ENCODE results near the gene TTC7B. TPM values are rescaled to one million over a fixed set of nuclear protein-coding genes. Genes with fewer than 3 reads are reported as not detected.

The TTC7B gene
- total and polyA plus RNA-seq, 2 of the 13 experiments (the other 11 are each of a cell fraction or from before 2014, with no cell fraction given) = 1.3 to 3.2 TPM

DNA sequence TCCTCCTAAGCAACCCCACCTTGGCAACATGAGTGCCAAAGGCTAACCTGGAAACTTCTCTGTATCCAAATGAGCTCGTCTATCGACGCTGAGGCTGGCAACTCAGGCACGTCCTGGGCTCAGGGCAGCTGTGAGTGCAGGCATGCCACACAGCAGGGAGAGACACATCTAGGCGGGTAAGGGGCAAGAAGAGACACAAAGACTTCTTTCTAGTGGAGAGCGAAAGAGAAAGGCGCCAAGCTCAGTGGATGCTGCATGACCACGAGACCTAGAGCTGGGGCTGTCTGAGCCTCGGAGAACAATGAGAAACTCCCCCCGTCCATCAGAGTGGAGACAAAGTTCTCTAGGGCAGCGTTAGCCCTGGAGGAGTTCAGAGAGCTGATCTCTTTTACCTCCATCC, 249.0 kb downstream of the TTC7B start:
- Histone ChIP-seq H3K4me3 (replicated peaks in 1 of 3; ENCODE audit: insufficient read depth in 1 of 3, low read depth in 2 of 3, low read length in 3 of 3) (no peak overlapping the region), H3K9me3 (ENCODE audit: low read length) (no peaks in the 10 kb centered on the region), H3K79me2 (ENCODE audit: insufficient read depth, low read length) (no peaks in the 10 kb centered on the region), H3K36me3 (replicated peaks in 1 of 2; ENCODE audit: control insufficient read depth in 1 of 2, insufficient read depth in 2 of 2, low read length in 2 of 2) (no peaks in the 10 kb centered on the region), H3K27me3 (ENCODE audit: control insufficient read depth in 1 of 2, insufficient read depth in 2 of 2, low read length in 2 of 2) (peaks cover 0 to 1% of the 10 kb centered on the region in 2 experiments; a peak in 1 of 5 replicates), H3K4me1 (ENCODE audit: insufficient read depth, low read length) (no peaks in the 10 kb centered on the region), H3K27ac (ENCODE audit: extremely low read length, insufficient read depth, low read length) (no peak overlapping the region), H3K9ac (ENCODE audit: insufficient read depth, low read depth, low read length) (no peak overlapping the region), H4K20me1 (ENCODE audit: insufficient read depth, low read length) (no peaks in the 10 kb centered on the region), H3K4me2 (ENCODE audit: low read depth, low read length) (no peak overlapping the region), H2AFZ (ENCODE audit: low read length) (no peak overlapping the region)
- no peak for ATAC-seq
- POLR2A ChIA-PET = no interaction called here
- in situ Hi-C loops (cut with HindIII; ENCODE audit: extremely low pct_ligation_motif_present, low pct_unique_long_range_greater_than_20kb) = no loop called here
- no peak for FAIRE-seq
- no peak for DNase-seq (ENCODE audit: low spot score)
- CTCF ChIA-PET (ENCODE audit: low intra/inter-chr PET ratio, low total read pairs) = no interaction called here
- BruUV-seq (replicated peaks) = no TSS peak
- intact Hi-C loops (cut with micrococcal nuclease; ENCODE audit: unreplicated experiment) = no loop called here
- WGBS (ENCODE audit: low lambda C conversion rate) = 60% methylated on average over 11 of the region's 11 CpGs
- no peak for TF ChIP-seq ATAD3A (CRISPR knock-in tag; IDR thresholded peaks at IDR 0.05)
- TF ChIP-seq, protein P1, sequence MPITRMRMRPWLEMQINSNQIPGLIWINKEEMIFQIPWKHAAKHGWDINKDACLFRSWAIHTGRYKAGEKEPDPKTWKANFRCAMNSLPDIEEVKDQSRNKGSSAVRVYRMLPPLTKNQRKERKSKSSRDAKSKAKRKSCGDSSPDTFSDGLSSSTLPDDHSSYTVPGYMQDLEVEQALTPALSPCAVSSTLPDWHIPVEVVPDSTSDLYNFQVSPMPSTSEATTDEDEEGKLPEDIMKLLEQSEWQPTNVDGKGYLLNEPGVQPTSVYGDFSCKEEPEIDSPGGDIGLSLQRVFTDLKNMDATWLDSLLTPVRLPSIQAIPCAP (CRISPR knock-in tag; IDR thresholded peaks at IDR 0.05; ENCODE audit: low read depth) = no peak
- TF ChIP-seq MXI1 (IDR thresholded peaks at IDR 0.05; ENCODE audit: borderline replicate concordance, low read depth, low read length) = no peak
- TF ChIP-seq, protein P2, sequence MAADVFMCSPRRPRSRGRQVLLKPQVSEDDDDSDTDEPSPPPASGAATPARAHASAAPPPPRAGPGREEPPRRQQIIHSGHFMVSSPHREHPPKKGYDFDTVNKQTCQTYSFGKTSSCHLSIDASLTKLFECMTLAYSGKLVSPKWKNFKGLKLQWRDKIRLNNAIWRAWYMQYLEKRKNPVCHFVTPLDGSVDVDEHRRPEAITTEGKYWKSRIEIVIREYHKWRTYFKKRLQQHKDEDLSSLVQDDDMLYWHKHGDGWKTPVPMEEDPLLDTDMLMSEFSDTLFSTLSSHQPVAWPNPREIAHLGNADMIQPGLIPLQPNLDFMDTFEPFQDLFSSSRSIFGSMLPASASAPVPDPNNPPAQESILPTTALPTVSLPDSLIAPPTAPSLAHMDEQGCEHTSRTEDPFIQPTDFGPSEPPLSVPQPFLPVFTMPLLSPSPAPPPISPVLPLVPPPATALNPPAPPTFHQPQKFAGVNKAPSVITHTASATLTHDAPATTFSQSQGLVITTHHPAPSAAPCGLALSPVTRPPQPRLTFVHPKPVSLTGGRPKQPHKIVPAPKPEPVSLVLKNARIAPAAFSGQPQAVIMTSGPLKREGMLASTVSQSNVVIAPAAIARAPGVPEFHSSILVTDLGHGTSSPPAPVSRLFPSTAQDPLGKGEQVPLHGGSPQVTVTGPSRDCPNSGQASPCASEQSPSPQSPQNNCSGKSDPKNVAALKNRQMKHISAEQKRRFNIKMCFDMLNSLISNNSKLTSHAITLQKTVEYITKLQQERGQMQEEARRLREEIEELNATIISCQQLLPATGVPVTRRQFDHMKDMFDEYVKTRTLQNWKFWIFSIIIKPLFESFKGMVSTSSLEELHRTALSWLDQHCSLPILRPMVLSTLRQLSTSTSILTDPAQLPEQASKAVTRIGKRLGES (CRISPR knock-in tag; IDR thresholded peaks at IDR 0.05; ENCODE audit: borderline replicate concordance) = no peak
- no peak for TF ChIP-seq HDAC6 (IDR thresholded peaks at IDR 0.05; ENCODE audit: low read depth, low read length)
- TF ChIP-seq NR2F2 (IDR thresholded peaks at IDR 0.05; ENCODE audit: borderline replicate concordance, low read depth) = no peak
- TF ChIP-seq ZFP36L2 (CRISPR knock-in tag; IDR thresholded peaks at IDR 0.05) = no peak
- TF ChIP-seq SP1 (IDR thresholded peaks at IDR 0.05) = no peak
- no peak for TF ChIP-seq SP1 (CRISPR knock-in tag; IDR thresholded peaks at IDR 0.05)
- no peak for TF ChIP-seq PAWR (CRISPR knock-in tag; IDR thresholded peaks at IDR 0.05; ENCODE audit: borderline replicate concordance)
- no peak for TF ChIP-seq ETV5 (CRISPR knock-in tag; IDR thresholded peaks at IDR 0.05; ENCODE audit: borderline replicate concordance)
- TF ChIP-seq, protein P3, sequence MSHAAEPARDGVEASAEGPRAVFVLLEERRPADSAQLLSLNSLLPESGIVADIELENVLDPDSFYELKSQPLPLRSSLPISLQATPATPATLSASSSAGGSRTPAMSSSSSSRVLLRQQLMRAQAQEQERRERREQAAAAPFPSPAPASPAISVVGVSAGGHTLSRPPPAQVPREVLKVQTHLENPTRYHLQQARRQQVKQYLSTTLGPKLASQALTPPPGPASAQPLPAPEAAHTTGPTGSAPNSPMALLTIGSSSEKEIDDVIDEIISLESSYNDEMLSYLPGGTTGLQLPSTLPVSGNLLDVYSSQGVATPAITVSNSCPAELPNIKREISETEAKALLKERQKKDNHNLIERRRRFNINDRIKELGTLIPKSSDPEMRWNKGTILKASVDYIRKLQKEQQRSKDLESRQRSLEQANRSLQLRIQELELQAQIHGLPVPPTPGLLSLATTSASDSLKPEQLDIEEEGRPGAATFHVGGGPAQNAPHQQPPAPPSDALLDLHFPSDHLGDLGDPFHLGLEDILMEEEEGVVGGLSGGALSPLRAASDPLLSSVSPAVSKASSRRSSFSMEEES (CRISPR knock-in tag; IDR thresholded peaks at IDR 0.05) = no peak
- TF ChIP-seq, protein P4, sequence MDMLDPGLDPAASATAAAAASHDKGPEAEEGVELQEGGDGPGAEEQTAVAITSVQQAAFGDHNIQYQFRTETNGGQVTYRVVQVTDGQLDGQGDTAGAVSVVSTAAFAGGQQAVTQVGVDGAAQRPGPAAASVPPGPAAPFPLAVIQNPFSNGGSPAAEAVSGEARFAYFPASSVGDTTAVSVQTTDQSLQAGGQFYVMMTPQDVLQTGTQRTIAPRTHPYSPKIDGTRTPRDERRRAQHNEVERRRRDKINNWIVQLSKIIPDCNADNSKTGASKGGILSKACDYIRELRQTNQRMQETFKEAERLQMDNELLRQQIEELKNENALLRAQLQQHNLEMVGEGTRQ (IDR thresholded peaks at IDR 0.05; ENCODE audit: low read depth, low read length) = no peak
- TF ChIP-seq, protein P4 (CRISPR knock-in tag; IDR thresholded peaks at IDR 0.05; ENCODE audit: borderline replicate concordance) = no peak
- no peak for TF ChIP-seq ZNF354B (CRISPR knock-in tag; IDR thresholded peaks at IDR 0.05)
- no peak for TF ChIP-seq SIN3B (IDR thresholded peaks at IDR 0.05; ENCODE audit: low read length)
